D721Med (cell line): Measurements from ENCODE around the gene TMEM9B.
"Not testable (repeated sequence)": the region's sequence is repeated elsewhere in the genome, so short reads cannot be mapped to it uniquely, and the experiment has no call there.

ENCODE experiments used
- DNase-seq: peaks from one replicate; pipeline ENCODE4 v3.0.0; 2011; ENCODE audit warnings: low spot score; ENCODE audit not compliant: insufficient read length
- FAIRE-seq: peaks from 2 replicates; lab custom pipeline; 2011; peaks lifted over from hg19 to GRCh38; lab: Jason Lieb, UNC
- CTCF ChIP-seq: IDR thresholded peaks from 2 replicates; pipeline ENCODE4 v1.5.1; 2012; ENCODE audit warnings: mild to moderate bottlenecking, control low read depth; ENCODE audit not compliant: insufficient read depth; ENCODE audit errors: missing control alignments

The TMEM9B gene

GRCh38 chr11:8988329-8989234 lies 24.3 kb upstream of the TMEM9B start:
- TF ChIP-seq CTCF = no peak
- no peak for FAIRE-seq
- no peak for DNase-seq

GRCh38 chr11:8987446-8987845 lies 23.2 kb upstream of the TMEM9B start:
- TF ChIP-seq CTCF = no peak
- DNase-seq = no peak

GRCh38 chr11:8986772-8987171 lies 22.5 kb upstream of the TMEM9B start:
- not testable (repeated sequence) for FAIRE-seq, DNase-seq

More at GRCh38 chr11:8987446-8987845, 23.2 kb upstream of the TMEM9B start:
- FAIRE-seq = no peak

GRCh38 chr11:8985462-8985861 lies 21.2 kb upstream of the TMEM9B start:
- no peak for TF ChIP-seq CTCF
- DNase-seq = no peak
- FAIRE-seq = no peak

GRCh38 chr11:8983552-8983951 lies 19.3 kb upstream of the TMEM9B start:
- TF ChIP-seq CTCF = no peak
- no peak for FAIRE-seq
- no peak for DNase-seq

- DNase-seq (no peak), FAIRE-seq (no peak)
- no peak for TF ChIP-seq CTCF
Measured at GRCh38 chr11:8980485-8980884, 16.2 kb upstream of the TMEM9B start.

- not testable (repeated sequence) for FAIRE-seq
Measured at GRCh38 chr11:8979365-8979764, 15.1 kb upstream of the TMEM9B start.

GRCh38 chr11:8973121-8973520 lies 8.9 kb upstream of the TMEM9B start:
- FAIRE-seq = no peak
- TF ChIP-seq CTCF = no peak

More at GRCh38 chr11:8979365-8979764, 15.1 kb upstream of the TMEM9B start:
- DNase-seq = not testable (repeated sequence)

More at GRCh38 chr11:8973121-8973520, 8.9 kb upstream of the TMEM9B start:
- DNase-seq = no peak
